GM12872 (cell line): ENCODE results near the gene WDR90.

Source experiments
- TF ChIP-seq, protein P1 (sequence below): IDR thresholded peaks from 3 replicates; pipeline ENCODE4 v1.5.1; 2011; ENCODE audit warnings: low read depth, mild to moderate bottlenecking, low read length, moderate library complexity; ENCODE audit not compliant: insufficient read depth

The WDR90 gene

DNA sequence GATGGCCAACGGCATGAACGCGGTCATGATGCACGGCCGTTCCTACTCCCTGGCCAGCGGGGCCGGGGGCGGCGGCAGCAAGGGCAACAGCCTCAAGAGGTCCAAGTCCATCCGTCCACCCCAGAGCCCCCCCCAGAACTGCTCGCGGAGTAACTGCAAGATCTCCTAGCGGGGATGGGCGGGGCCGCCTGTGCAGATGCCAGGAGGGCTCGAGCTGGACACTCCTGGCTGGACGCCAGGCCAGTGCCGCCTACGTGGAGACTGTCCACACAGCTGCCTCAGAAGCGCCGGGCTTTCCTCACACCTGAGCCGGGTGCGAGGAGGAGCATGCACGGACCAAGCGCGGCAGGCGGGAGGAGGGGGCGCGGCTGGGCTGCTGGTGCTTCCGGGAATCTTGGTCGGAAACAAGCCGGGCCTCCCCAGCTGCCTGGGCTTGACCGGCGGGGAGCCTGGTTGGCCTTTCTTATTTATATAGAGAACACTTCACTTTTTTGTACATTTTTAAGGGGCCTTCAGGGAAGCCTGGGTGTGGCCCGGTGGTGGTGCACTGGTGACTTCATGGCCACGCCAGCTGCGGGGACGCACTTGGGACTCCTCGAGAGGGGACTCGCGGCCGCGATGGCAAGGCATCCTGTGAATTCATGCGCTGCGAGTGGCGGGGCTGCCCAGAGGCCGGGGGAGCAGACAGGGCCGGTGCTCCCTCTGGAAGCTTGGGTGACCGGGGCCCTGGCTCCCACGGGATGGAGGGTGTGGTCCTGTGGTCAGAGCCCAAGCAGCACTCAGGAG lies 21.5 kb upstream of the WDR90 start:
- TF ChIP-seq, protein P1, sequence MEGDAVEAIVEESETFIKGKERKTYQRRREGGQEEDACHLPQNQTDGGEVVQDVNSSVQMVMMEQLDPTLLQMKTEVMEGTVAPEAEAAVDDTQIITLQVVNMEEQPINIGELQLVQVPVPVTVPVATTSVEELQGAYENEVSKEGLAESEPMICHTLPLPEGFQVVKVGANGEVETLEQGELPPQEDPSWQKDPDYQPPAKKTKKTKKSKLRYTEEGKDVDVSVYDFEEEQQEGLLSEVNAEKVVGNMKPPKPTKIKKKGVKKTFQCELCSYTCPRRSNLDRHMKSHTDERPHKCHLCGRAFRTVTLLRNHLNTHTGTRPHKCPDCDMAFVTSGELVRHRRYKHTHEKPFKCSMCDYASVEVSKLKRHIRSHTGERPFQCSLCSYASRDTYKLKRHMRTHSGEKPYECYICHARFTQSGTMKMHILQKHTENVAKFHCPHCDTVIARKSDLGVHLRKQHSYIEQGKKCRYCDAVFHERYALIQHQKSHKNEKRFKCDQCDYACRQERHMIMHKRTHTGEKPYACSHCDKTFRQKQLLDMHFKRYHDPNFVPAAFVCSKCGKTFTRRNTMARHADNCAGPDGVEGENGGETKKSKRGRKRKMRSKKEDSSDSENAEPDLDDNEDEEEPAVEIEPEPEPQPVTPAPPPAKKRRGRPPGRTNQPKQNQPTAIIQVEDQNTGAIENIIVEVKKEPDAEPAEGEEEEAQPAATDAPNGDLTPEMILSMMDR, result no peak

DNA sequence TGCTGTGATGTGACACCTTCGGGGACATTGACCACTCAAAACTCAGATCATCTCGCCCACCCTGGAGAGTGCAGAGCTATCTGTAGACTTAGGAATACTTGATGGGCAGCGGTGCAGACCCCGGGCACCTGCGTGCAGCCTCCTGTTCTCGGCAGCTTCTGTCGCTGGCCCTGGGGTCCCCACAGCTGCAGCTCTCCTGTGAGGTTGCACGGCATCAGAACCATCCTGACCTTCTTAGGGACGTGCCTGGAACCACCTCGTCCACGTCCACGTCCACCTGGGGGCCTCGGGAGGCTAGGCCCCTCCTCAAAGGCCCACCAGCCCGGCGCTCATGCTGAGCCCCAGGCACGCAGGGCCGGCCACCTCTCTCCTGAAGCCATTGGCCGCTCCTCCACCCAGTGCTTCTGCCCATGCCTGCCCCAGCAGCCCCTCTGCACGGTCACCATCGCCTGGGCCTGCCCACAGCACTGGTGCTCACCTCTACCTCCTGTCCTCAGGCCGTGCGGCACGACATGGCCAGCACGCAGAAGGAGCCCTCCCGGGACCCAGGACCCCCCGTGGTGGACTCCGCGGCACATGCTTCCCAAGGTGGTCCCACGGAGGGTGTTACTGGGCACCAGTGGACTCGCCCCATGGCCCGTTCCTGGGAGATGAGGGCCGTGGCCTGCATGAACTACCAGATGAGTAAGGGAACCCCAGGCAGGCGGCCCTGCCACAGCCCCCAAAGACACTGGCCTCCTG lies 20.7 kb upstream of the WDR90 start:
- TF ChIP-seq, protein P1, result no peak

DNA sequence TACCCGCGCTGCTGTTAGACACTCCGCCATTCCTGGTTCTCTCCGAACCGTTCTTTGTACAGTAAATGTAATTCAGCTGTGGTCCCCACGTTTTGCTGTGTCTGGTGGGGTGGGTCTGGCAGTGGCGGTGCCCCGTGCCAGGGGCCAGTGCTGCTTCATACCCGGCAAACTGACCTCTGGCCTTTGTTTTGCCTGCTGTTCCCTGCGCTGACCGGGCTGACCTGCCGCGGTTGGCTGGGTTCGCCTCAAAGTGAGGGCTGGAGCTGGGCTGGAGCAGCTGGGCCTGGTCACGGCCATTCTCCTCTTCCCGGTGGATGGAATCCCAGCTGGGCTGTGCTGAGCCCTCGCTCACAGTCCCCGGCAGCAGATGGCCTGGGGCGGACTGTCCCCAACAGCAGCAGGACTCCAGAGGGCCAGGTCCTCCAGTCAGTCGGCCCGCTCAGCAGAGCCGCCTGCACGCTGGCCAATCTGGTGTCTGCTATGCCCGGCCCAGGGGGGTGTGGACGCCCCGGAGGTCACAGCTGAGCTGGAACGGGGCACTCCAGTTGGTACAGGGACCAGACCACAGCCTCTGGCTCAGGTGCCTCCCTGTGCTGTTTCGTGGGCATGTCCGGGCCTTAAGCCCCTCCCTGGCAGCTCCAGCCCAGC lies 19.9 kb upstream of the WDR90 start:
- TF ChIP-seq, protein P1, result no peak

DNA sequence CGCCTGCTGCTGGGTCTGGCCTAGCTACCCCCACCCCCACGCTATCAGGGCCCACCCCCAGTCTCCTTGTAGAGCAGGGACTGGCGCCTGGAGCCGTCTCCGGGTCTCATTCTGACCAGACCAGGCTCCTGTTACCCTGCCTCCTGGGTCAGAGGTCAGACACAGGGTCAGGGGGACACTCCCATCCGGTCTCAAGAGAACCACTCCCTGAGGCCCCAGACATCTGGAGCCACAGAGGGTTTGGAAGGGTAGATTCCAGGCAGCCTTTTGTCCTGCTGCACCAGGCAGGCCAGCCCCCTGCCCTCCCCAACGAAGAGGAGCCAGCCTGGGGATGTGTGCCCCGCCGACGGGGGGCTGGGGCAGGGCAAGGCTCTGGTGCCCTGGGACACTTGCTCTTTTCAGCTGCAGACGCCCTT lies 19.3 kb upstream of the WDR90 start:
- TF ChIP-seq, protein P1, result no peak

DNA sequence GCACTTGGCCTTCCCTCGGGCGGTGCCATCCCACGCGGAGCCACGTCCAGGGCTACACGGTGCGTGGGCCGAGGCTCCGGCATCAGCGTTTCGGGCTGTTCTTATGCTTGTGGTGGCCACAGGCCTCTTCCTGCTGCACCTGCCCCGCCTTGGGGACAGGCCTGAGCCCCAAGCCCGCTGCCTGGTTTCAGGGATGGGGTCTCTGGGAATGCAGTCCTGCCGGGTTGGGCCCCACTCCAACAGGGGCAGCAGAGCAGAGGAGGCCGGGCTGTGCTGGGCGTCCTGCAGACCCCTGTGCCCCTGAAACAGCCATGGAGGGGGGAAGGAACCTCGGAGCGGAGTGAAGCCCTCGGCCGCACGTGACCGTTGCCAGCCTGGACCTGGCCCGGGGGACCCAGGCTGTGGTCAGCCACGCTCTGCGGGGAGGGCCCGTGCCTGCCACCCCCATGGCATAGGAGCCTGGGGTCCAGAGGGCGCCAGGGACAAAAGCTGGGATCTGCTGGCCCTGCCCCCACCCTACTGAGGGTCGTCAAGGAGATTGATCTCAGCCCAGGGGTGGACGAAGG lies 18.8 kb upstream of the WDR90 start:
- TF ChIP-seq, protein P1, result no peak

DNA sequence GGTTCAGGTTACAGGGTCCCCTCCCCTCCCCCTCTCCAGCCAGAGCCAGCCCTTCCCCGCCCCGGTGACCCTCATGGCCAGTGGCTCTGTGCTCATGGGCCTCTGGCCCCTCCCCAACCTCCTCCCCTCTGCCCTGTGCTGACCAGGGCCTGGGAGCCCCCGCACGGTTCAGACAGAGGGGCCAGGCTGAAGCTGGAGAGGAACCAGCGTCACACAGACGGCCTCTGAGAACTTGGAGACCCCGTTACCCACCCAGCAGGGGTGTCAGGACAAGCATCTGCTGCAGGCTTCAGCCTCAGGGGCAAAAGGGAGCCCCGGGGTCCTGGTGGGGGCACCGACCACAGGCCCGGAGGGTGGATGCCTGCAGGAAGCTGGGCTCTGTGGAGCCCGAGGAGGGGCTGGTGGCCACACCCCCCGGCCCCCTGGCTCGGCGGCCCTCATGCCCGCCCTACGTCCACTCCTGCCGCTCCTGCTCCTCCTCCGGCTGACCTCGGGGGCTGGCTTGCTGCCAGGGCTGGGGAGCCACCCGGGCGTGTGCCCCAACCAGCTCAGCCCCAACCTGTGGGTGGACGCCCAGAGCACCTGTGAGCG lies 18.3 kb upstream of the WDR90 start, which contains the start of gene WFIKKN1:
Gene WFIKKN1, plus strand, starts transcription at position 171 of the 591 bp plus-strand sequence. Its CDS starts 269 bp downstream, at position 440.
- TF ChIP-seq, protein P1, result no peak

DNA sequence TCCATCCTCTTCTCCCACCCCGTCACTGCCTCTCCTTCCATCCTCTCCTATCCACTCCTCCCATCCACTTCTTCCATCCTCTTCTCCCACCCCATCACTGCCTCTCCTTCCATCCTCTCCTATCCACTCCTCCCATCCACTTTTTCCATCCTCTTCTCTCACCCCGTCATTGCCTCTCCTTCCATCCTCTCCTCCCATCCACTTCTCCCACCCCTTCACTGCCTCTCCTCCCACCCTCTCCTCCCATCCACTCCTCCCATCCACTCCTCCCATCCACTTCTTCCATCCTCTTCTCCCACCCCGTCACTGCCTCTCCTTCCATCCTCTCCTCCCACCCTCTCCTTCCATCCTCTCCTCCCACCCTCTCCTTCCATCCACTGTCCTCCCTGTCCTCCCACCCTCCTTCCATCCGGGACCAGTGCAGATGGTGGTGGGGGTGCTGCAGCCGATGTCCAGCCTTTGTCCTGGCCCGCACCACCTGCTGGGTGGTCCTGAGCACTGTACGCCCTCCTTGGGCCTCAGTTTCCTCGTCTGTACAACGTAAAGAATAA lies 17.3 kb upstream of the WDR90 start:
- TF ChIP-seq, protein P1, result no peak
